ENCODE data around the gene ATP6V1B1. TPM values are rescaled to one million over a fixed set of nuclear protein-coding genes. Genes with fewer than 3 reads are reported as not detected.

Gene ATP6V1B1
- total RNA-seq, 4 donors from 2014 or later: 0.46 TPM; not detected in 3

DNA sequence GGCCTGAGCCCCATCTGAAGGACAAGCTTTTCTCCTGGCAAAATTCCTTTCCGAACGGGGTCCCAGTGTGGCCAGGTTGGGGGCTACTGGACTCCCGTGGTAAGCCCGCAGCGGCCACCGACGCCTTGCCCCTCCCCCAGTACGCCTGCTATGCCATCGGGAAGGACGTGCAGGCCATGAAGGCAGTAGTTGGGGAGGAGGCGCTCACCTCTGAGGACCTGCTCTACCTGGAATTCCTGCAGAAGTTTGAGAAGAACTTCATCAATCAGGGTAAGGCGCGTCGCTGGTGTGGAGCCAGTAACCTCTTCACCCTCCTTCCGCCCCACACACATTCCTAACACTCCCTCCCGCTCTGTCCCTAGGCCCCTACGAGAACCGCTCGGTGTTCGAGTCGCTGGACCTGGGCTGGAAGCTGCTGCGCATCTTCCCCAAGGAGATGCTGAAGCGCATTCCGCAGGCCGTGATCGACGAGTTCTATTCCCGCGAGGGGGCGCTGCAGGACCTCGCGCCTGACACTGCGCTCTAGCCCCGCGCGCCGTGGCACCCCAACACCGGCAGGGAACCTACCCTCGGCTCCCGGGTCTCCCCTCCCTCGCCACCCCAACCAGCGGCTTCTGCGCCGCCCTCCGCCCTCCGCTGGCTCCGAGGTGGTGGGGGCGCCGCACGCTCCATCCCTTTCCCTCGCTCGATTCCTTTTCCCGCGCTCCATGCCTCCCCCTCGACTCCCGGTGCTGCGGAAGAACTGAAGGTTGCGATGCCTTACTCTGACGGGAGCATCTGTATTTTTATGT is 29.1 kb downstream of the ATP6V1B1 start:
- H3K27ac ChIP-seq: no peak overlapping the region
- TF ChIP-seq POLR2AphosphoS5 (IDR thresholded peaks at IDR 0.05) (peak; percentile 9), CTCF (IDR thresholded peaks at IDR 0.05) (peak in 3 of 4 experiments; percentile 69 to 91 (median 79)), EP300 (IDR thresholded peaks at IDR 0.05) (no peak), POLR2A (IDR thresholded peaks at IDR 0.05) (no peak)
- H3K27me3 ChIP-seq: peaks cover 63% of the 10 kb centered on the region
- WGBS, 2 donors (ENCODE audit: low coverage in 1 of 2): 0% methylated on average over 3 to 8 of the region's 59 CpGs
- H3K4me1 ChIP-seq: peaks cover 0 to 13% (median 0%) of the 10 kb centered on the region in 3 donors
- H3K36me3 ChIP-seq: no peaks in the 10 kb centered on the region
- ATAC-seq: peak; percentile 89
- peak overlapping the region; percentile 26 to 54 for H3K4me3 ChIP-seq
- H3K9me3 ChIP-seq: no peaks in the 10 kb centered on the region

GRCh38 chr2:70965506-70965905 is 29.8 kb downstream of the ATP6V1B1 start:
- no peak for ATAC-seq
- Histone ChIP-seq H3K36me3 (no peaks in the 10 kb centered on the region), H3K27me3 (peaks cover 55% of the 10 kb centered on the region), H3K4me3 (peak overlapping the region in 1 of 2 donors; percentile 54), H3K27ac (no peak overlapping the region), H3K9me3 (no peaks in the 10 kb centered on the region), H3K4me1 (peaks cover 0 to 13% (median 0%) of the 10 kb centered on the region in 3 donors)
- no peak for TF ChIP-seq POLR2A (IDR thresholded peaks at IDR 0.05)
- no peak for TF ChIP-seq EP300 (IDR thresholded peaks at IDR 0.05)
- WGBS, 2 donors (ENCODE audit: low coverage in 1 of 2): 62% methylated on average over 11 of the region's 14 CpGs; no CpG with 5 or more reads in 1 of the 2 donors

DNA sequence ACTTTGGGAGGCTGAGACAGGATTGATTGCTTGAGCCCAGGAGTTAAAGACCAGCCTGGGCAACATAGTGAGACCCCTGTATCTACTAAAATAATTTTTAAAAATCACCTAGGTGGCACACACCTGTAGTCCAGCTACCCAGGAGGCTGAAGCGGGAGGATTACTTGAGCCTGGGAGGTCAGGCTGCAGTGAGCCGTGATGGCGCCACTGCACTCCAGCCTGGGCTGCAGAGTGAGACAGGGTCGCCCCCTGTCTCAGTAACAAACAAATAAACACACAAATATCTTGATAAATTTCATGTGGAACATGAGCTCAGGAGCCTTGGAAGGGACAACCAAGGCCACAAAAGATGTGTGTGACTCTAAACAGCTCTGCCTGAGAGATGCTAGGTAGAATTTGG is 31.0 kb downstream of the ATP6V1B1 start:
- WGBS, 2 donors (ENCODE audit: low coverage in 1 of 2): 56% methylated on average over 4 of the region's 4 CpGs; no CpG with 5 or more reads in 1 of the 2 donors
- H3K27me3 ChIP-seq: peaks cover 48% of the 10 kb centered on the region
- ATAC-seq: no peak

GRCh38 chr2:70967189-70967588 is 31.5 kb downstream of the ATP6V1B1 start:
- Histone ChIP-seq H3K27me3 (peaks cover 44% of the 10 kb centered on the region), H3K4me1 (peaks cover 0 to 13% (median 0%) of the 10 kb centered on the region in 3 donors), H3K27ac (no peak overlapping the region), H3K9me3 (no peaks in the 10 kb centered on the region), H3K36me3 (no peaks in the 10 kb centered on the region), H3K4me3 (no peak overlapping the region)
- no peak for ATAC-seq
- 71 to 74% methylated on average over 4 of the region's 4 CpGs for WGBS, 2 donors (ENCODE audit: low coverage in 1 of 2)
- TF ChIP-seq POLR2AphosphoS5 (IDR thresholded peaks at IDR 0.05) (no peak), EP300 (IDR thresholded peaks at IDR 0.05) (no peak), POLR2A (IDR thresholded peaks at IDR 0.05) (no peak), CTCF (IDR thresholded peaks at IDR 0.05) (no peak)

More for the DNA sequence above, 31.0 kb downstream of the ATP6V1B1 start:
- no peak overlapping the region for H3K27ac ChIP-seq
- no peaks in the 10 kb centered on the region for H3K36me3 ChIP-seq
- peaks cover 0 to 13% (median 0%) of the 10 kb centered on the region in 3 donors for H3K4me1 ChIP-seq
- TF ChIP-seq POLR2A (IDR thresholded peaks at IDR 0.05) (no peak), POLR2AphosphoS5 (IDR thresholded peaks at IDR 0.05) (no peak), EP300 (IDR thresholded peaks at IDR 0.05) (no peak), CTCF (IDR thresholded peaks at IDR 0.05) (no peak)
- H3K9me3 ChIP-seq: no peaks in the 10 kb centered on the region
- H3K4me3 ChIP-seq: no peak overlapping the region

DNA sequence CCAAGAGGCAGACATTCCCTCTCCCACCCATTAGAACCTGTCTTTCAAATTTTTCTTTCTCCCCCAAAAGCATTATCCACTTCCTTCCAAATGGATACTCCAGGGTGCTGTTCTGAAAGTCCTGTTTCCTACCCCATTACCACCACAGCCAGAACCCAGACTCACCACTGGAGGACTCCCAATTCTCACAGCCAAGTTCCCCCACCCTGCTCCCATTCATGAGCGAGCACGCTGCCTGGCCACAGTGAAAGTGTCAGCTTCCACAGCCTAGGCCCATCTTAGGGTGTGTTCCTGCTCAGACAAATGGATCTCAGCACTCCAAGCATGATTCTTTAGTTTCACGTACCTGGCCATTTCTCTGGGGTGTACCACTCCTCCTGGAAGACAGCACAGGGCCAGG is 38.9 kb downstream of the ATP6V1B1 start:
- TF ChIP-seq POLR2AphosphoS5 (IDR thresholded peaks at IDR 0.05) (no peak), CTCF (IDR thresholded peaks at IDR 0.05) (no peak), POLR2A (IDR thresholded peaks at IDR 0.05) (no peak), EP300 (IDR thresholded peaks at IDR 0.05) (no peak)

More for the DNA sequence above, 38.9 kb downstream of the ATP6V1B1 start:
- no peak for ATAC-seq
- no peak overlapping the region for H3K27ac ChIP-seq
- 95 to 100% methylated on average over 3 of the region's 3 CpGs for WGBS, 2 donors (ENCODE audit: low coverage in 1 of 2)
- no peaks in the 10 kb centered on the region for H3K9me3 ChIP-seq
- peaks cover 4% of the 10 kb centered on the region for H3K27me3 ChIP-seq
- H3K4me3 ChIP-seq: no peak overlapping the region
- H3K4me1 ChIP-seq: peaks cover 0 to 29% (median 4%) of the 10 kb centered on the region in 3 donors
- H3K36me3 ChIP-seq: no peaks in the 10 kb centered on the region
